DMS 273 (cell line): ENCODE data around the gene ABHD2.
A peak's percentile ranks its signal among the peaks of the same experiment; 100 is the strongest.
"Not testable (repeated sequence)": the region's sequence is repeated elsewhere in the genome, so short reads cannot be mapped to it uniquely, and the experiment has no call there.

Source experiments
- DNase-seq: peaks from one replicate; lab custom pipeline; 2025; ENCODE audit not compliant: unreplicated experiment; lab: John Stamatoyannopoulos, UW

ABHD2 gene

GRCh38 chr15:89217686-89218376 lies 129.6 kb downstream of the ABHD2 start:
- peak; percentile 8 for DNase-seq

- DNase-seq, result no peak
These were observed 130.3 kb downstream of the ABHD2 start for GRCh38 chr15:89218531-89218930.

DNA sequence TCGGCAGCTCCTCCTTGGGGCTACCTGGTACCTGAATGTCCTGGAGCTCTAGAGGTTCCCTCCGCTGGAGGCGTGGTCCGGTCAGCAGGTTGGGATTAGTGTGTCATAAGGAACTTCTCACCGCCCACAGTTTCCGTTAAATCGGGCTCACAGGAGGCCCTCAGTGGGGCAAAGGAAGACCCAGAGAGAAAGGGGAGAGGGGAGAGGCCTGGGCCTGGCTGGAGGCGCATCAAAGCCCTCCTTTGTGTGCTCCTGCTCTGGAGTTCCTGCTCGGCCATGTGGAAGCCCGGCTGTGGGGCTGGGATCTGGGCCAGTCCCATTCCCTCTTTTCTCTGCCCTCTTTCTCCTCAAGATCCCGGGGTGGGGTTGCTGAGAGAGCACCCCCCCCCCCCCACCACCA lies 133.3 kb downstream of the ABHD2 start, which contains the start of gene RLBP1:
TSS of gene RLBP1 (minus strand) at position 37 of the 400 bp plus-strand sequence. CDS start 2,604 bp downstream, outside the sequence.
- DNase-seq, result no peak

DNA sequence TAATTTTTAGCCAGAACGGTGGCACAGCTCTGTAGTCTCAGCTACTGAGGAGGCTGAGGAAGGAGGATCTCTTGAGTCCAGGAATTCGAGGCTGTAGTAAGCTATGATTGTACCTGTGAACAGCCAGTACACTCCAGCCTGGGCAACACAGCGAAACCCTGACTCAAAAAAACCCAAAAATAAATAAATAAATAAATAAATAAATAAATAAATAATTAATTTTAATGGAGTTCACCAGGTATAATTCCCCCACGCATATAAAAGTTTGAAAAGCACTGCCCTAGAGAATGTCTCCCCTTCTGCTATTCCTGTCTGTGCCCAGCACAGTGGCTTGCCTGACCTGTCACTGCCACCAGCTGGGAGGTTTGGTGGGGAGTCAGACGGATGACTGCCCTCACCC lies 137.3 kb downstream of the ABHD2 start:
- DNase-seq, result no peak

DNA sequence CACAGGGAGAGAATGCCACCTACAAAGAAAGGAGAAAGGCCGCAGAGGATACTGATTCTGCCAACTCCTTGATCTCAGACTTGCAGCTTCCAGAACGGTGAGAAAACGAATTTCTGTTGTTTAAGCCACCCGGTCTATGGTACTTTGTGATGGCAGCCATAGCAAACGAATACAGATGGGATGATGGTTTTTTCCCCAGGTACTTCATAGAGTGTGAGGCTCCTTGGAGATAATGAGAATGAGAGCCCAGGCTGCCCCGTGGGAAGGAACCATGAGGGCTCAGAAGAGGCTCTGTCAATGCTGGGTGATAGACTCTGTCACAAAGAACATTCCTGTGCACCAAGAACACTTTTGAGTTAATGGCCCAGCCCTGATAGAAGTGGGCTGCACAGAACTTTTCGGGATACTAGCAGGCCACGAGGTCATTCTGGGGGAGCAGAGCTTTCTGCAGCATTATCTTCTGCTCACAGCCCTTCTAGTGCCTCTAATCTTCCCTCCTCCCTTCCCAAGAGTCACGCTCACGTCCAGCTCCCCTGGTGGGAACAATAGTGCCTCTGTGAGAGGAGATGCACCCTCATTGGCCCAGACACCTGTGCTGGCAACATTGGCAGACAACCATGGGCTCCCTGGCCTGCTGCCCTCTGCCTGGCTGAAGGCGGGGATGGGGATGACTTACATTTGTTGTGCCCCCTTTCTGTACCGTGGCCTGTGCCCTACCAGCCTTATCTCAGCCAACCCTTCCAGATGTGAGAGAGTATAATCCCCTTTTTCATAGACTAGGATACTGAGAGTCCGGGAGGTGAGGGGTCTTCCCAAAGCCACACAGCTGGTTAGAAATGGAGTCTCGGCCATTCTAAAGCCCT lies 138.3 kb downstream of the ABHD2 start:
- no peak for DNase-seq

DNA sequence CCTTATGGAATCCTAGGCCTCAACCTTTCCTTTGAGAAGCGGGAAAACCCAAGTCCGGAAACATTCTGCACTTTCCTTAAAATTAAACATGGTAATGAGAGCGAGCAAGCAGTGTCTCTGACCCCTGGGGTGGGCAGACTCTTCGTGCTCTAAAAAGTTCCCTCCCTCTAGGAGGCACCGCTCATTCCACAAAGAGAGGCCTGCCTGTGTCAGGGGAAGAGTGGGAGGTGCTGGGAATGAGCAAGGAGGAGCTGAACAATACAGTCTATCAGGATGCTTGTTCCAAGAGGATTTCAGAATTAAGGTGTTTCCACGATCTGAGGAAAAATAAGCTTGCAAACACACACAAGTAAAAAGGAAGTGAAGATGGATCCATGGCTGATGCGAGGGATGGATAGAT lies 139.2 kb downstream of the ABHD2 start:
- DNase-seq, result no peak

- DNase-seq, result no peak
These were observed 142.0 kb downstream of the ABHD2 start for GRCh38 chr15:89230277-89230676.

GRCh38 chr15:89231832-89232231 lies 143.6 kb downstream of the ABHD2 start:
- no peak for DNase-seq

GRCh38 chr15:89239883-89240810 lies 151.9 kb downstream of the ABHD2 start:
- DNase-seq, result not testable (repeated sequence)

- no peak for DNase-seq
These were observed 154.9 kb downstream of the ABHD2 start for GRCh38 chr15:89243046-89243690.

DNA sequence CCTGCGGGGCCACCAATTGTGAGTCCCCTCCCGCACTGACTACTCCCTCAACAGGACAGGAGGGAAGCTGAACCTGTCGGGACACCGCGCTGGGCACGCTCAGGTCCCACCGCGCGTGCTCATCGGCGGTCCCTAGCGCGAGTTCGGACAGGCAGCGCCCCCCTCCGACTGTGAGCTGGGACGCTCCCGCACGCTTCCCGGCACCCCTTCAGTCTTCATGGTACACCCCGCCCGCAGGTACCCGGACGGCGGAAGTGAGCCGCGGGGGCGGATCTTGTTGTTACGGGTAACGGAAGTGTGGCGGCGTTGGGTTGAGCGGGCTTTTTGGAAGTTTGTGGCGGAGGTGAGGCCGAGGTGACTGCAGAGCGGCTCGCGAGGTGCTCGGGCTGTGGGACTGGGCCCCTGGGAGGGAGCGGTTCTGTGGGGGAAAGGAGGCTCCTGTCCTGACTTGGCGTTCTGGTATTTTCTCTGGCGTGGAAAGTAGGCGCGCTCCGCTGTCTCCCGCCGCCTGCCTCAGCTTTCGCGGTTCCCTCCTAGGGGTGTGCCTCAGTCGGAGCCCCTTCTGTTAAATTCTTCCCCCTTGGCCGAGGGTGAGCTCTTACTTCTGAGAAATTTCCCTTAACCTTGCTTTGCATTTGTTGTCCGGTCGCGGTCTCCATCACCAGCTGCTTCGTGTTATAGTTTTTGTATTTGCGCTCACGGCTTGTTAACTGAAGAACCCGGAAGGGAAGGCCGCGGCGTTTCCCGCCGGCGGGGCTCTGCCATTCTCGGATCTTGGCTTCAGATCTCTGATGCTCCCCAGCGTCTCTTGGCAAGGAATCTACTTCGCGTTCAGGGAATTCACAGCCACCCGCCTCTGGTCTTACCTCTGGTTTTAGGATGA lies 155.7 kb downstream of the ABHD2 start, which contains the start of gene FANCI:
TSS of gene FANCI (plus strand) at position 289 of the 883 bp plus-strand sequence. CDS start 3,669 bp downstream, outside the sequence.
- peak; percentile 96 for DNase-seq

DNA sequence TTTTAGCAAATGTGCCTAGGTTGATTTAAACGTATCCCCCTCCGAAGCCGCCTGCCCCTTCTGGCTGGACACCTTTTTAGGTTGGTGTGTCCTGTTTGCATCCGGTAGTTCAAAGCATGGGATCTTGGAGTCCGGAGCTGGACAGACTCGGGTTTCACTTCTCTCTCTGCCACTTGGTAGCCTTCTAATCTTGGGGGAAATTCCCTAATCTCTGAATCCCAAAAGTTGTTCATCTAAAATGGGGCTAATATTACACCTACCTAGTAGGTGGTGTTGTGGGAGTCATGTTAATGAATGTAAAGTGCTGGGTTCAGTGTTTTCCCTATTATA lies 156.3 kb downstream of the ABHD2 start:
- DNase-seq, result no peak

DNA sequence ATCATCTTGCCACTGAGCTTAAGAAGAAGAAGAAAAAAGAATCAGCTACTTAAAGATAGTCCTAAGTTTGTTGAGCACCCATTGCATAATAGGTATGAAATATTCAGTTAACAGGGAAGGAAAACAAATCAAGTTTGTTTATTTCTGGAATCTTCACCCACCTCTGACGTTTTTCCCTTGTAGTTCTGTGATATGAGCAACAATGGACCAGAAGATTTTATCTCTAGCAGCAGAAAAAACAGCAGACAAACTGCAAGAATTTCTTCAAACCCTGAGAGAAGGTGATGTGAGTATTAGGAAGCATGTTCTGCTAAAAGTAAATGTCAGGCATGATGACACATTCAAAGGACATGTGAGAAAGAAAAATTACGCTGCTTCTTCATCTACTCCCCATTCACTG lies 159.2 kb downstream of the ABHD2 start:
- DNase-seq, result no peak

DNA sequence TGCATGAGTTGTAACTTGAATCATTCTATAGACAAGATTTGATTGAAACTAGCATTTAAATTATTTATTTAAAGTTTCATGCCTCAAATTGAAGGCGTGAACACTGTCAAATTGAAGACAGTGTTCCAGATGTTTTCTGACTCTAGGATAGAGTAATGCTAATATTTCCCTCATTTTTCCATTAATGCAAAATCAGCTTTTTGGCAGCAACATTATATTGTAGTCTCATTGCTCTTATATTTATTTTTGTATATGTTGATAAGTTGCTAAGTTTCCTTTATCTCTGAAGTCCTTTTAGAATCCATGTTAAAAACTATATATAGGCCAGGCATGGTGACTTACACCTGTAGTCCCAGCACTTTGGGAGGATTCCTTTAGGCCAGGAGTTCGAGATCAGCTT lies 160.3 kb downstream of the ABHD2 start:
- no peak for DNase-seq

- DNase-seq, result not testable (repeated sequence)
These were observed 161.9 kb downstream of the ABHD2 start for GRCh38 chr15:89250142-89250541.
